GM18858 (cell line): ENCODE data around the gene DHRS4L2.
"Not testable (repeated sequence)": the region's sequence is repeated elsewhere in the genome, so short reads cannot be mapped to it uniquely, and the experiment has no call there.

Source experiments
- ATAC-seq: cut with Tn5 transposase; IDR thresholded peaks from one replicate; pipeline ENCODE4 v1.9.1; 2021; ENCODE audit not compliant: unreplicated experiment

The DHRS4L2 gene

DNA sequence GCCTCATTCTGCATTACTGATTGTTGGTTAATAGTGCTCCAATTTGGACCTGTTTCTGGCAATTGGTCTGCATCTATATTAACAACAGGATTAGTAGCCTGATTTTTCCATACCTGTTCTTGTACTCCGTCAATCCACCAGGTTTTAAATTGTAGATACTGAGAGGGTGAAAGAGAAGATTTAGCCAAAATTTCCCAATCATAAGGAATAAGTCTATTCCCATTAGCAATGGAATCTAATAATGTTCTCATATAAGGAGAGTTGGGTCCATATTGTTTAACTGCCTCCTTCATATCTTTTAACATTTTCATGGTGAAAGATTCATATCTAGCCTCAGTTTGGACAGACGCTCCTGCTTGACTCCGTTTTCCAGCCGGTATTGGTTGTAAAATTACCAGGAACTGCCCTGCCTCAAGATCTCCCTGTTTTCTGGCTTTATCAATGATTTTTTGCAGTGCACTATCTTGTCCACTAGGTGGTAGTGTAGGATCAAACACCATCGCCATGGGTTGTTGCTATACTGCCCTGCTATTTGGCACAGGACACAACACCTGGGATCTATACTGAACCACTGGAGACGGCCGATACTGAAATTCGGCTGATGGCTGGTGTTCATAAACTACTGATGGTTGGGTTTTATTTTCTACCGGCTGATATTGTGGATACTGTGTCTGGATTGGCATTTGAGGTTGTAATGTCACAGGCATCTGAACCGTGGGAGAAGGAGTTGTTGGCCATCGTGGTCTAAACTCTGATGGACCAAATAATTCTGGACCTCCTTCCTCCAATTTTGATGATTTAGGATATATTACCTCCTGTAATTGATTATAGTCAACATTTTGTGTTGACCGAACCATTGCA, 25.2 kb downstream of the DHRS4L2 start:
- no peak for ATAC-seq

DNA sequence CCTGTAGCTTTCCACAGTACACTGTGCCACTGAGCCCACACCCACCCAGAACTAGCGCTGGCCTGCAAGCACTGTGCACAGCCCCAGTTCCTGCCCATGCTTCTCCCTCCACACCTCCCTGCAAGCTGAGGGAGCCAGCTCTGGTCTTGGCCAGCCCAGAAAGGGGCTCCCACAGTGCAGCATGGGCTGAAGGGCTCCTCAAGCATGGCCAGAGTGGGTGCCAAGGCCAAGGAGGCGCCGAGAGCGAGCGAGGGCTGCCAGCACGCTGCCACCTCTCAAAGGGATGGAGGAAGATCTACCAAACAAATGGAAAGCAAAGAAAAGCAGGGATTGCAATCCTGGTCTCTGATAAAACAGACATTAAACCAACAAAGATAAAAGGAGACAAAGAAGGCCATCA, 27.0 kb downstream of the DHRS4L2 start:
- not testable (repeated sequence) for ATAC-seq

DNA sequence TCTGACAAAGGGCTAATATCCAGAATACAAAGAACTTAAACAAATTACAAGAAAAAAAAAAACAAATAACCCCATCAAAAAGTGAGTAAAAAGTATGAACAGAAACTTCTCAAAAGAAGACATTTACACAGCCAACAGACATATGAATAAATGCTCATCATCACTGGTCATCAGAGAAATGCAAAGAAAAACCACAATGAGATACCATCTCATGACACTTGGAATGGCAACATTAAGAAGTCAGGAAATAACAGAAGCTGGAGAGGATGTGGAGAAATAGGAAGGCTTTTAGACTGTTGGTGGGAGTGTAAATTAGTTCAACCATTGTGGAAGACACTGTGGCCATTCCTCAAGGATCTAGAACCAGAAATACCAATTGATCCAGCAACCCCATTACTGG, 30.2 kb downstream of the DHRS4L2 start:
- not testable (repeated sequence) for ATAC-seq

DNA sequence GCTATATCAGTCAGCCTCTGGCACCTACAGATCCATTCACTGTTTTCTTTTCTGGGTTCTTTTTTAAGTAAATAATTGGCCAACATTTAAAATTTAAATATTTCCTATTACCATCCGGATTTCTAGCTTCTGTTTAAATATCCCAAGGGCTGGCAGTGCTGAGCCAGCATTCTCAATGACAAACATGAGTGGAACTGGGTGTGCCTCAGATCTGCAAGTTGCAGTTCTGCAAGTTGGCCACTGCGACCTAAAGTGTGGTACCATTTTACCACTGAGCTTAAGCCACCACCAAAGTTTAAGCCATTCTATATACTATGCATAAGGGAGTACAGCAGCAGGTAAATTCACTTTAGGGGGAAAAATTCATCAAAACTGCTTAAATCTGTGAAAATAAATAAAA, 31.2 kb downstream of the DHRS4L2 start:
- ATAC-seq, result not testable (repeated sequence)

DNA sequence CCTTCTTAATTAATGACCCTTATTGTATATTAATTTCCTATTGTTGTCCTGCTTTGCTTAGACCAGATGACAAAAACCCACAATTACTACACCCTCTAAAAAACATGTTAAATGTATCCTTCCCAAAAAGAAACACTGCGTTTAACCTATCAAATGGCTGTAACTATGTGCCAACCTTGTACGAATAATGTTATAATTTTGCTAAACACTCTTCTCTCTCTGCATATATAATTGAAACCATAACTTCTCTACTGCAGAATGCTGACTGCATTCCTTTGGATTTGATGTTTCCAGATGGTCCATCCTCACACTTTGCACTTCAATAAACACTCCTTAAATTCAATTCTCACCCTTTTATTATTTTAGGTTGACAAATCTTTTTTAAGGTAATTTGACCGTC, 31.8 kb downstream of the DHRS4L2 start:
- not testable (repeated sequence) for ATAC-seq

DNA sequence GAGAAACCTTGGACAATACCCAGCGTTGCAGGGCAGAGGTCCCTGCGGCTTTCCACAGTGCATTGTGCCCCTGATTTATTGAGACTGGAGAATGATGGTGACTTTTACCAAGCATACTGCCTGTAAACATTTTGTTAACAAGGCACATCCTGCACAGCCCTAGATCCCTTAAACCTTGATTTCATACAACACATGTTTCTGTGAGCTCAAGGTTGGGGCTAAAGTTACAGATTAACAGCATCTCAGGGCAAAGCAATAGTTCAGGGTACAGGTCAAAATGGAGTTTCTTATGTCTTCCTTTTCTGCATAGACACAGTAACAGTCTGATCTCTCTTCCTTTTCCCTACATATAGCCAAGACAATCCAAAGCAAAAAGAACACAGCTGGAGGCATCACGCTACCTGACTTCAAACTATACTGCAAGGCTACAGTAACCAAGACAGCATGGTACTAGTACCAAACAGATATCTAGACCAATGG, 36.2 kb downstream of the DHRS4L2 start:
- not testable (repeated sequence) for ATAC-seq

DNA sequence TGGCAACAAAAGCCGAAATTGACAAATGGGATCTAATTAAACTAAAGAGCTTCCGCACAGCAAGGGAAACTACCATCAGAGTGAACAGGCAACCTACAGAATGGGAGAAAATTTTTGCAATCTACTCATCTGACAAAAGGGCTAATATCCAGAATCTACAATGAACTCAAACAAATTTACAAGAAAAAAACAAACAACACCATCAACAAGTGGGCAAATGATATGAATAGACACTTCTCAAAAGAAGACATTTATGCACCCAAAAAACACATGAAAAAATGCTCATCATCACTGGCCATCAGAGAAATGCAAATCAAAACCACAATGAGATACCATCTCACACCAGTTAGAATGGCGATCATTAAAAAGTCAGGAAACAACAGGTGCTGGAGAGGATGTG, 41.0 kb downstream of the DHRS4L2 start:
- ATAC-seq, result not testable (repeated sequence)

DNA sequence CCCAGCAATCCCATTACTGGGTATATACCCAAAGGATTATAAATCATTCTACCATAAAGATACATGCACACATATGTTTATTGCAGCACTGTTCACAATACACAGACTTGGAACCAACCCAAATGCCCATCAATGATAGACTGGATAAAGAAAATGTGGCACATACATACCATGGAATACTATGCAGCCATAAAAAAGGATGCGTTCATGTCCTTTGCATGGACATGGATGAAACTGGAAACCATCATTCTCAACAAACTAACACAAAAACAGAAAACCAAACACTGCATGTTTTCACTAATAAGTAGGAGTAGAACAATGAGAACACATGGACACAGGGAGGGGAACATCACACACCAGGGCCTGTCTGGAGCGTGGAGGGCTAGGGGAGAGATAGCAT, 42.6 kb downstream of the DHRS4L2 start:
- ATAC-seq, result not testable (repeated sequence)

DNA sequence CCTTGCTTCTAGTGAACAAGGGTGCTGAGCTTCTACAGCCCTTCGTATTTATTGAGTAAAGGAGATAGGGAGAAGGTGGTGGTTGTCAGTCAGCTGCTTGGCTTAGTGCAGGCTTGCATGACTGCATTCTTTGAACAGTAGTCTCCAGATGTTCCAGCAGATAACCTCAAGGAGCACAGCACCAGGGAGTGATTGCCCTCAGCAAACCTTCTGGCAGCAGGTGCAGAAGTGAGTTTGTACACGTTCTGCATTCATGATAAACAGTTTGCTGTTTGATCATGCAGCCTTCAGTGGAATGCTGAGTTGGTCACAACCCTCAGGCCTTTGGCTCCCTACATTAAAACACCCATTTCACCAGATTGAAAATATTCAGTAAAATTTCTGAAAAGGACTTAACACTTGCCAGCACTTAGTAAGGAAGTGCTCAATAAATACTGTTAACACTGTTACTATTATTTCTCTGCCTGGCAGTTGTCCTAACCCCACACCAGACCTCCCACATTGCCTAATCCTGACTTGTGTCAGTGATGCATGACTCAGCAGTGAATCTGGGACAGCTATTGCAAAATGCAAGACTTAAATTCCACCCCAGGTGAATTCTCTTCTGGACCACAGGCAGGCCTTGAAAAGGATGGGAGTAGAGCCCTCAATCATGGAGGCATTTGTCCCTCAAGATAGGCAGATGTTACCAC, 44.1 kb downstream of the DHRS4L2 start:
- no peak for ATAC-seq

DNA sequence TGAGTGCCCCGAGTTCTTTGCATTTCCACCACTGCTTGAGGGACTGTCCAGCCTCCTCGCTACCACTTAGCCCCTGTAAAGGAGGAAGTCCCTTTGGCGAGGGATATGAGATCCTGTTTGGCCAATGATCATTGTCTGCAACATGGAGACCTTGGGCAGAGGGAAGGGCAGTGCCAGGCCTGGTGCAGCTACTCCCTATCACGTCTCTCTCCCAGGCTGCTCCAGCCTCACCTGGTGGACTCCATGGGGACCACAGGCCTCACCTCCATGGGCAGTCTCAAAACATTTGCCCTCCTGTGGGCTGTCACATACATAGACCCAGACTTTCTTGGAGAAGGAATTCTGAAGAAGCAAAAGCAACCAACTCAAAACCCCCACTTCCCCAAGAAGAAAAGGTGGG, 47.0 kb downstream of the DHRS4L2 start:
- ATAC-seq, result not testable (repeated sequence)

DNA sequence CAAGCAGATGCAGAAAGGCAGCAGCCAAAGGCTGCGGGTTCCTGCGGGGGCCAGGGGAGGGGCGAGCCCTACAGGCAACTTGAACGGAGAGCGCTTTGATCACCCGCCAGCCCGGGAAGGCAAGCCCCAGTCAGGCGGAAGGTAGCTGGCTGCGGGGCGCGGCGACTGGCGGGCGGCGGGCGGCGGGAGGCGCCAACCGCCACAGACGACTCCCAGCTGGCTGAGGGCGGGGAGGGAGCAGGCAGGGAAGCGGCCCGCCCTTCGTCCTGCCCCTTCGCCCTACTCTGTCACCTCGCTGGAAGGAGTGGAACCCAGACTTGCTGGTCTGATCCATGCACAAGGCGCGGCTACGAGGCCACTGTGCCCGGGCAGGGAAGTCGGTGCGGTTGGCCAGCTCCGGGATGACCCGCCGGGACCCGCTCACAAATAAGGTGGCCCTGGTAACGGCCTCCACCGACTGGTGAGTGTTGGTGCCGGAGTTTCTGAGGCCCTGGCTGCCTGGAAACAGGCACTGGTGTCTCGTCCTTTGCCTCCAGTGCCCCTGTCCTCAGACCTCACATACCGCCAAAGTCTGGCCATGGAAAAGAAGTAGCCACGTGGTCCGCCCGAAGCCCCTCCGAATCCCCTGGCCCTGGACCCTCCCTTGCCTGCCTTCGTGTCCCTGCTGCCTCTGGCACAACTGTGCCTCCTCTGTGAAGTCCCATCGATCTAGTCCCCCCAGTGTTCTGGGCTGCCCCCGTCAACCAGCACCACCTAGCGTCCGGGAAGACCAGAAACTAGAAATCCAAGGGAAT, 47.6 kb downstream of the DHRS4L2 start:
- ATAC-seq, result no peak

DNA sequence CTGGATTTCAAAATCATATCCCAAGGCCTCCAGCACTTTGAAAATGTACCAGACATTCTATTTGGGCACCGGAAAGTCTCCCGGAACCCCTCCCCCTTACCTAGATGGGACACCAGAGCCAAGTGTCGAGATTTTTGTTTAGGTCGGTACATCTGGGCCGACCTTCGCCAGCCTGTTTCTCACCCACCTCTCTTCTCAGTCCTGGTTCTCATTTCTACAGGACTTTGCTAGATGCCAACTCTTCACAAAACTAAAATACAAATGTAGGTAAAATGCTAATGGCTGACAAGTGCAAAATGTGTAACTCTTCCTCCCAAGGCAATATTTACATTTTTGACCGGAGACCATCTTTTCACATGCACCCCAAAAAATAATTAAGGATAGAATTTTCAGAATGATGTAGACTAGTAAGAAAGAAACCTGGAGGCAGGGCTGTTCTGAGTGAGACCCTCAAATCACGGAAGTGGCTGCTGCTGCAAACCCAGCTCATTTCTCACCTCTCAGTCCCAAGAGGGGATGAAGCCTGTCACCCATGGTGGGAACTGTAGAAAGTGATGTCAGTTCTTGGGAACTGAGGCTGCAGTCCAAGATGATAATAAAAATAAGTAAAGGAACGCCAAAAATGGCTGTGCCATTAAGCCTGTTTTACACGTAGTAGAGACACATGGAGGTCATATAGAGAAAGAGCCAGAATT, 48.4 kb downstream of the DHRS4L2 start:
- ATAC-seq, result not testable (repeated sequence)

DNA sequence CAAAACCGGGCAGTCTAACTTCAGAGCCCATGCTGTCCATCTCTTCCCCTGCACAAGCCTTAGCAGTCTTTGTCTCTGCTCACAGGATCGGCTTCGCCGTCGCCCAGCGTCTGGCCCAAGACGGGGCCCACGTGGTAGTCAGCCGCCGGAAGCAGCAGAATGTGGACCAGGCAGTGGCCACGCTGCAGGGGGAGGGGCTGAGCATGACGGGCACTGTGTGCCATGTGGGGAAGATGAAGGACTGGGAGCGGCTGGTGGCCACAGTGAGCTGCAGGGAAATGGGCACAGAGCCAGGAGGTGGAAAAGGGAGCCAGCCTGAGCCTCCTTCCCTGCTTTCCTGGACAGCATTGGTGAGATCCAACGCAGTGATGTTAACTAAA, 48.9 kb downstream of the DHRS4L2 start:
- no peak for ATAC-seq

DNA sequence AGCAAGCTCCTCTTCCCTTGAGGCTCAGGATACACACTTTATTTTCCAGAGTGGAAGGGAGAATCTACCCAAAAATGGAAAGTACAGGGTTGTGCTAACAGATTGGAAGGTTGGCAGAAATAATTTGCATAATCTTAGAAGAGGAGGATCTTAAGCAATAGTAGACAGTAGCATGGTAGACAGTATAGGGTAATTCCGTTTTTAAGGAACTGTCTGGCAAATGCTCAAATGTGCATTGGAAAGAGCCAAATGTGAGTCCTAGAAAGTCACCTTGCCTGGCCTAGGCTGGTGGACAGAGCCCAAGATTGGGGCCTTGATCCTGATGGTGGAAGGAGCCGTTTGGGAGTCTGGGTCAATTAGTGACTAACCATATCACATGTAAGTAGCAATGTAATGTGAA, 50.0 kb downstream of the DHRS4L2 start:
- ATAC-seq, result no peak

DNA sequence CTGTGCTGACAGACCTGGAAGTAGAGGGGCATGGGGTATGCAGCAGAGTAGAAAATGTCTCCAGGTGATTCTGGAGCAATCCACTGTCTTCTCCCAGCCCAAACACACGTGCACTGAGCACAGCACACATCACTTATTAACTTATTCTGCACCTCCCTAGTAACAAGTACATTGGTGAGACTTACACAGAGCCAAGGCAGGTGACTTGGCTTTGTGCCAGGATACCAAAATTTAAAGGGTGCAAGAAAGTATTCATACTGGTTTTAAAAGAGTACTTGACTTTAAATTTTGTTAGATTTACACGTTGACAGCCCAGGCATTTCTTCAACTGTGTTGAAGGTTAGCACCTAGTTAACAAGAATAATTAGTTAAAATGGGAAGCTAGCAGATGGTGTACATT, 52.0 kb downstream of the DHRS4L2 start:
- ATAC-seq, result no peak

DNA sequence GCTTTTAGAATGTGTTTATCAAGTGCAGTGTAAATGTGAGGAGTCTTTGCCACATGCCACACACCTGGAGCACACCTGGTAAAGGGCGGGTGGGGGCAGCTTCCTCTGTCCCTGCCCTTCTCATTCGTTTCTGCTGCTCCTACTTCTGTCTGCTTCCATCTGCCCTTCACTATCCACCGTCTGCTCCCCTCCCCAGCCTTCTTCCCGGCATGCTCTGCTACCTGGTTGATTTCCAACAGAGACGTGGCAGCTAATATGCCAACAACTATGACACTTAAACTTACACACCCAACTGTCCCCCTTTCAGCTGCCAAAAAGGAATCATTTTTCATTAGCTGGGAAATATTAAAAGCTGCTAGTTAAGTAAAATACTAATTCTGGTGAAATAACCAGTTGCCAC, 54.0 kb downstream of the DHRS4L2 start:
- no peak for ATAC-seq

DNA sequence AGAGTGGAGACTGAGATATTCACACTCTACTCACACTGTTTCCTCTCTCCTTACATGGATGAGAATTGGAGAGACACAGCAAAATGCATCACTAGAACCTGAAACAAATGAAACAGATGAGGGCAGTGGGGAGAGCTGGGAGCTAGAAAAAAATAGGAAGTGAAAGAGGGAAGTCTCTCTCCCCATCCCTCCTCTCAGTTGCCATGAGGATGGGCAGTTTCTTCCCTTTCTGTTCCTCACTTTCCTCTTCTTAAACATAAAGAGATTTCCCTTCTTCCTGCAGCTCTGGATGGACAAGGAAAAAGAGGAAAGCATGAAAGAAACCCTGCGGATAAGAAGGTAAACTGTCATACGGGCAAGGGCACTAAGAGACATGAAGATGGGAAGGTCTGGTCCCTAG, 60.3 kb downstream of the DHRS4L2 start:
- not testable (repeated sequence) for ATAC-seq

DNA sequence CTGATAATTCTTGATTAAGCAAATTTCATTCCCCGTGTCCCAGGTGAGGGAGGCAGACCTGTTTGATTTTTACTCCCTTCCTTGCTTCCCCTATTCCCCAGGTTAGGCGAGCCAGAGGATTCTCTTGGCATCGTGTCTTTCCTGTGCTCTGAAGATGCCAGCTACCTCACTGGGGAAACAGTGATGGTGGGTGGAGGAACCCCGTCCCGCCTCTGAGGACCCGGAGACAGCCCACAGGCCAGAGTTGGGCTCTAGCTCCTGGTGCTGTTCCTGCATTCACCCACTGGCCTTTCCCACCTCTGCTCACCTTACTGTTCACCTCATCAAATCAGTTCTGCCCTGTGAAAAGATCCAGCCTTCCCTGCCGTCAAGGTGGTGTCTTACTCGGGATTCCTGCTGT, 62.0 kb downstream of the DHRS4L2 start:
- not testable (repeated sequence) for ATAC-seq

DNA sequence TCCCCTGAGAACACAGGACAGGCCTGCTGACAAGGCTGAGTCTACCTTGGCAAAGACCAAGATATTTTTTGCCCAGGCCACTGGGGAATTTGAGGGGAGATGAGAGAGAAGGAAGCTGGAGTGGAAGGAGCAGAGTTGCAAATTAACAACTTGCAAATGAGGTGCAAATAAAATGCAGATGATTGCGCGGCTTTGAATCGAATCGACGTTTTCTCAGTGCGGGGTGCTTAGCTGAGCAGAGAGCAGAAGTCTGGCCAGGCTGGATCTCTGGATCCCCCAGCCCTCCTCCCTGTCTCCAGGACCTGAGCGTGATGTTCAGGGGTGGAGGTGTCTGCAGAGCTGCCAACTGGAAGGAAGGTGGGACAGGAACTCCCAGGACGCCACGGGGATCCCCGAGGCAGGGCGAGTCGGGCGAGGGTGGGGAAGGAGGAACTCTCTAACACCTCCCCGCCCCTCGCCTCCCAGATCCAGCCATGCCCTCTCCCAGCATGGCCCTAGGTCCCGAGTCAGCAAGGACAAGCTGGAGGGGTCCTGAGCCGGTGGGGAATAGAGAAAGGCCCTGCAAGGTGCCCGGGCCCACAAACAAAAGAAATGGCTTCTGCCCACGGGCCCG, 62.6 kb downstream of the DHRS4L2 start:
- ATAC-seq, result peak; percentile 13
